Astrocyte (in vitro differentiated cells and primary cell): ENCODE results near the gene ZNF492. TPM values are rescaled to one million over a fixed set of nuclear protein-coding genes. Genes with fewer than 3 reads are reported as not detected.

ENCODE experiments used
- DNase-seq: peaks from one replicate; pipeline ENCODE4 v3.0.0-alpha.2; 2010; ENCODE audit warnings: low read depth
- FAIRE-seq: peaks from 2 replicates; lab custom pipeline; 2011; peaks lifted over from hg19 to GRCh38; lab: Jason Lieb, UNC
- H2AFZ ChIP-seq: 2 replicates; pipeline ENCODE4 v1.6.0; 2012; ENCODE audit warnings: low read depth, low read length, inconsistent platforms
- H3K27ac ChIP-seq: 2 replicates; pipeline ENCODE4 v1.5.1; 2011; ENCODE audit warnings: low read depth, low read length, inconsistent platforms
- H3K27me3 ChIP-seq: 2 replicates; pipeline ENCODE4 v1.6.0; 2011; ENCODE audit warnings: low read length, inconsistent platforms; ENCODE audit not compliant: insufficient read depth
- H3K36me3 ChIP-seq: 2 replicates; pipeline ENCODE4 v1.5.1; 2011; ENCODE audit warnings: low read length, inconsistent platforms; ENCODE audit not compliant: insufficient read depth
- H3K4me1 ChIP-seq: 2 replicates; pipeline ENCODE4 v1.5.1; 2011; ENCODE audit warnings: low read length, inconsistent platforms; ENCODE audit not compliant: insufficient read depth
- H3K4me2 ChIP-seq: 2 replicates; pipeline ENCODE4 v1.6.0; 2012; ENCODE audit warnings: low read length, inconsistent platforms
- H3K4me3 ChIP-seq: 2 replicates; pipeline ENCODE4 v1.5.1; 2011; ENCODE audit warnings: low read depth, mild to moderate bottlenecking, low read length, inconsistent platforms; ENCODE audit not compliant: insufficient read depth
- H3K79me2 ChIP-seq: 2 replicates; pipeline ENCODE4 v1.6.0; 2012; ENCODE audit warnings: mild to moderate bottlenecking, low read length, inconsistent platforms; ENCODE audit not compliant: insufficient read depth
- H3K9ac ChIP-seq: 2 replicates; pipeline ENCODE4 v1.6.0; 2012; ENCODE audit warnings: mild to moderate bottlenecking, low read length, inconsistent platforms
- H3K9me3 ChIP-seq: 2 replicates; pipeline ENCODE4 v1.5.1; 2012; ENCODE audit warnings: low read depth, mild to moderate bottlenecking, low read length, inconsistent platforms; ENCODE audit not compliant: insufficient read depth
- H4K20me1 ChIP-seq: 2 replicates; pipeline ENCODE4 v1.6.0; 2012; ENCODE audit warnings: low read length, inconsistent platforms; ENCODE audit not compliant: insufficient read depth
- H3K27ac Mint-ChIP-seq: one replicate; pipeline ENCODE4 v1.8.0; 2021; ENCODE audit warnings: mild to moderate bottlenecking, mixed read lengths; ENCODE audit not compliant: unreplicated experiment
- H3K27me3 Mint-ChIP-seq: one replicate; pipeline ENCODE4 v1.8.0; 2021; ENCODE audit warnings: low read depth, mixed read lengths; ENCODE audit not compliant: unreplicated experiment
- H3K36me3 Mint-ChIP-seq: one replicate; pipeline ENCODE4 v1.8.0; 2021; ENCODE audit warnings: low read depth, mixed read lengths; ENCODE audit not compliant: unreplicated experiment
- H3K4me1 Mint-ChIP-seq: one replicate; pipeline ENCODE4 v1.8.0; 2021; ENCODE audit warnings: low read depth, mixed read lengths; ENCODE audit not compliant: unreplicated experiment
- H3K4me3 Mint-ChIP-seq: one replicate; pipeline ENCODE4 v1.8.0; 2021; ENCODE audit warnings: mild to moderate bottlenecking, moderate library complexity, mixed read lengths; ENCODE audit not compliant: unreplicated experiment
- H3K9me3 Mint-ChIP-seq: one replicate; pipeline ENCODE4 v1.8.0; 2021; ENCODE audit warnings: mild to moderate bottlenecking, mixed read lengths; ENCODE audit not compliant: unreplicated experiment
- EZH2 ChIP-seq: IDR thresholded peaks from 2 replicates; pipeline ENCODE4 v1.6.1; 2012; ENCODE audit warnings: mild to moderate bottlenecking, low read length, inconsistent platforms; ENCODE audit not compliant: insufficient read depth
- total RNA-seq: library from RNA; stranded (reverse); gene quantifications from 2 replicates; pipeline ENCODE4 v1.2.1, GENCODE V29; 2021
- TF ChIP-seq, protein P1 (sequence below): IDR thresholded peaks from 2 replicates; pipeline ENCODE4 v1.5.1; 2011; ENCODE audit warnings: low read depth, mild to moderate bottlenecking, inconsistent platforms, low read length, moderate library complexity; ENCODE audit not compliant: insufficient read depth

The ZNF492 gene
- total RNA-seq, 1 donor from 2014 or later: not detected

GRCh38 chr19:22708983-22709382 lies 74.9 kb downstream of the ZNF492 start:
- Histone ChIP-seq H3K9me3 (peaks cover 4% of the 10 kb centered on the region), H3K4me1 (no peaks in the 10 kb centered on the region), H3K79me2 (no peaks in the 10 kb centered on the region), H3K27ac (no peak overlapping the region), H3K4me3 (no peak overlapping the region), H3K27me3 (no peaks in the 10 kb centered on the region), H4K20me1 (no peaks in the 10 kb centered on the region), H3K4me2 (no peak overlapping the region), H3K9ac (no peak overlapping the region), H2AFZ (no peak overlapping the region), H3K36me3 (no peaks in the 10 kb centered on the region)
- TF ChIP-seq, protein P1, sequence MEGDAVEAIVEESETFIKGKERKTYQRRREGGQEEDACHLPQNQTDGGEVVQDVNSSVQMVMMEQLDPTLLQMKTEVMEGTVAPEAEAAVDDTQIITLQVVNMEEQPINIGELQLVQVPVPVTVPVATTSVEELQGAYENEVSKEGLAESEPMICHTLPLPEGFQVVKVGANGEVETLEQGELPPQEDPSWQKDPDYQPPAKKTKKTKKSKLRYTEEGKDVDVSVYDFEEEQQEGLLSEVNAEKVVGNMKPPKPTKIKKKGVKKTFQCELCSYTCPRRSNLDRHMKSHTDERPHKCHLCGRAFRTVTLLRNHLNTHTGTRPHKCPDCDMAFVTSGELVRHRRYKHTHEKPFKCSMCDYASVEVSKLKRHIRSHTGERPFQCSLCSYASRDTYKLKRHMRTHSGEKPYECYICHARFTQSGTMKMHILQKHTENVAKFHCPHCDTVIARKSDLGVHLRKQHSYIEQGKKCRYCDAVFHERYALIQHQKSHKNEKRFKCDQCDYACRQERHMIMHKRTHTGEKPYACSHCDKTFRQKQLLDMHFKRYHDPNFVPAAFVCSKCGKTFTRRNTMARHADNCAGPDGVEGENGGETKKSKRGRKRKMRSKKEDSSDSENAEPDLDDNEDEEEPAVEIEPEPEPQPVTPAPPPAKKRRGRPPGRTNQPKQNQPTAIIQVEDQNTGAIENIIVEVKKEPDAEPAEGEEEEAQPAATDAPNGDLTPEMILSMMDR: no peak
- TF ChIP-seq EZH2: no peak
- Mint-ChIP-seq H3K4me3 (no peak overlapping the region), H3K4me1 (no peaks in the 10 kb centered on the region), H3K27ac (no peak overlapping the region), H3K27me3 (no peaks in the 10 kb centered on the region), H3K9me3 (peaks cover 5% of the 10 kb centered on the region), H3K36me3 (no peaks in the 10 kb centered on the region)
- FAIRE-seq (no peak), DNase-seq (no peak)

Other genes with a start within 250 kb of the ZNF492 start
- not detected in 2 replicates for gene ZNF98, start 212.0 kb upstream of the ZNF492 start, total RNA-seq
- gene ZNF99, start 149.8 kb downstream of the ZNF492 start, total RNA-seq: not detected in 2 replicates
- not detected in 2 replicates for gene ZNF723, start 198.0 kb downstream of the ZNF492 start, total RNA-seq